ENCODE data around the gene SYNC. TPM values are rescaled to one million over a fixed set of nuclear protein-coding genes. Genes with fewer than 3 reads are reported as not detected.
"Not testable (repeated sequence)": the region's sequence is repeated elsewhere in the genome, so short reads cannot be mapped to it uniquely, and the experiment has no call there.

The SYNC gene
- total RNA-seq, 2 experiments from 2014 or later, result not detected

GRCh38 chr1:32676945-32677344 lies 25.6 kb downstream of the SYNC start:
- H3K9me3 Mint-ChIP-seq, result no peaks in the 10 kb centered on the region
- H3K27ac Mint-ChIP-seq, result no peak overlapping the region
- peaks cover 73% of the 10 kb centered on the region for H3K36me3 Mint-ChIP-seq (ENCODE audit: low read depth)
- DNase-seq, result no peak
- POLR2A ChIA-PET, result no interaction called here
- CTCF ChIA-PET, result interaction anchor here (1.2 kb wide), 1 partner anchor 26 kb away, joined by 3 read pairs; the partner anchor contains the start of gene ZBTB8OS
- no peaks in the 10 kb centered on the region for H3K27me3 Mint-ChIP-seq
- H3K4me3 Mint-ChIP-seq, result no peak overlapping the region
- no peaks in the 10 kb centered on the region for H3K4me1 Mint-ChIP-seq

GRCh38 chr1:32668716-32669115 lies 33.9 kb downstream of the SYNC start:
- POLR2A ChIA-PET, H3K4me1 Mint-ChIP-seq, DNase-seq, H3K9me3 Mint-ChIP-seq, H3K27me3 Mint-ChIP-seq, H3K4me3 Mint-ChIP-seq, H3K27ac Mint-ChIP-seq: not testable (repeated sequence)
- peaks cover 65% of the 10 kb centered on the region for H3K36me3 Mint-ChIP-seq (ENCODE audit: low read depth)
- CTCF ChIA-PET, result interaction anchor here (0.6 kb wide), 1 partner anchor 214 kb away, joined by 3 read pairs; no protein-coding TSS in a partner anchor

- Mint-ChIP-seq H3K9me3 (no peaks in the 10 kb centered on the region), H3K27me3 (no peaks in the 10 kb centered on the region), H3K4me3 (no peak overlapping the region), H3K36me3 (ENCODE audit: low read depth) (peaks cover 56% of the 10 kb centered on the region), H3K27ac (no peak overlapping the region), H3K4me1 (peaks cover 5% of the 10 kb centered on the region)
- DNase-seq, result no peak
- POLR2A ChIA-PET, result no interaction called here
- CTCF ChIA-PET, result no interaction called here
Measured at GRCh38 chr1:32666901-32667566, 35.5 kb downstream of the SYNC start.

- Mint-ChIP-seq H3K27me3 (no peaks in the 10 kb centered on the region), H3K9me3 (no peaks in the 10 kb centered on the region), H3K36me3 (ENCODE audit: low read depth) (peaks cover 57% of the 10 kb centered on the region), H3K27ac (no peak overlapping the region), H3K4me3 (no peak overlapping the region), H3K4me1 (peaks cover 7% of the 10 kb centered on the region)
- POLR2A ChIA-PET, result no interaction called here
- CTCF ChIA-PET, result no interaction called here
- no peak for DNase-seq
Measured at GRCh38 chr1:32665915-32666314, 36.7 kb downstream of the SYNC start.

- no peak overlapping the region for H3K27ac Mint-ChIP-seq
- ChIA-PET POLR2A (no interaction called here), CTCF (no interaction called here)
- no peak for DNase-seq
- no peaks in the 10 kb centered on the region for H3K9me3 Mint-ChIP-seq
- peaks cover 32% of the 10 kb centered on the region for H3K4me1 Mint-ChIP-seq
- H3K27me3 Mint-ChIP-seq, result no peaks in the 10 kb centered on the region
- H3K36me3 Mint-ChIP-seq (ENCODE audit: low read depth), result peaks cover 66% of the 10 kb centered on the region
- H3K4me3 Mint-ChIP-seq, result no peak overlapping the region
Measured at GRCh38 chr1:32659581-32659980, 43.0 kb downstream of the SYNC start.

- Mint-ChIP-seq H3K27me3 (no peaks in the 10 kb centered on the region), H3K27ac (peak overlapping the region; percentile 100), H3K36me3 (ENCODE audit: low read depth) (peaks cover 57% of the 10 kb centered on the region), H3K4me1 (peaks cover 49% of the 10 kb centered on the region), H3K4me3 (peak overlapping the region; percentile 88), H3K9me3 (no peaks in the 10 kb centered on the region)
- ChIA-PET POLR2A (no interaction called here), CTCF (interaction anchor here (0.6 to 1.4 kb wide), 2 partner anchors 11 to 134 kb away, joined by 3 to 4 read pairs; no protein-coding TSS in a partner anchor)
- DNase-seq, result no peak
Measured at GRCh38 chr1:32652244-32652962, 50.2 kb downstream of the SYNC start.

GRCh38 chr1:32651461-32652073 lies 51.0 kb downstream of the SYNC start:
- ChIA-PET CTCF (interaction anchor here (0.7 to 1.6 kb wide), 7 partner anchors 11 to 448 kb away, joined by 3 to 6 read pairs (median 3); no protein-coding TSS in a partner anchor), POLR2A (interaction anchor here (0.6 kb wide), 1 partner anchor 778 kb away, joined by 3 read pairs; no protein-coding TSS in a partner anchor)
- H3K27me3 Mint-ChIP-seq, result no peaks in the 10 kb centered on the region
- peaks cover 53% of the 10 kb centered on the region for H3K36me3 Mint-ChIP-seq (ENCODE audit: low read depth)
- H3K9me3 Mint-ChIP-seq, result no peaks in the 10 kb centered on the region
- peaks cover 48% of the 10 kb centered on the region for H3K4me1 Mint-ChIP-seq
- DNase-seq, result no peak
- H3K27ac Mint-ChIP-seq, result peak overlapping the region; percentile 100
- H3K4me3 Mint-ChIP-seq, result peak overlapping the region; percentile 88

GRCh38 chr1:32650752-32651460 lies 51.7 kb downstream of the SYNC start, which contains the start of gene RBBP4:
Gene RBBP4 (plus strand): TSS chr1:32651208. CDS start chr1:32651307, 99 bp downstream.
- Mint-ChIP-seq H3K4me3 (peak within 1 kb of the TSS; percentile 88), H3K9me3 (no peaks in the 10 kb centered on the region), H3K36me3 (ENCODE audit: low read depth) (peaks cover 51% of the 10 kb centered on the region), H3K27me3 (no peaks in the 10 kb centered on the region), H3K4me1 (peaks cover 48% of the 10 kb centered on the region), H3K27ac (peak within 1 kb of the TSS; percentile 100)
- CTCF ChIA-PET, result interaction anchor here (0.6 to 1.6 kb wide), 10 partner anchors 10 to 448 kb away, joined by 3 to 6 read pairs (median 3); no protein-coding TSS in a partner anchor
- POLR2A ChIA-PET, result interaction anchor here (0.5 to 0.6 kb wide), 4 partner anchors 40 to 778 kb away, joined by 3 to 9 read pairs (median 5); no protein-coding TSS in a partner anchor
- DNase-seq, result peak; percentile 98

GRCh38 chr1:32650248-32650751 lies 52.3 kb downstream of the SYNC start, which contains the start of gene ZBTB8OS:
Gene ZBTB8OS (minus strand): TSS chr1:32650550. CDS start chr1:32650529, 21 bp downstream.
- Mint-ChIP-seq H3K36me3 (ENCODE audit: low read depth) (peaks cover 48% of the 10 kb centered on the region), H3K27ac (peak within 1 kb of the TSS; percentile 100), H3K9me3 (no peaks in the 10 kb centered on the region), H3K27me3 (no peaks in the 10 kb centered on the region), H3K4me3 (peak within 1 kb of the TSS; percentile 88), H3K4me1 (peaks cover 47% of the 10 kb centered on the region)
- peak; percentile 94 for DNase-seq
- ChIA-PET CTCF (interaction anchor here (0.6 to 1.6 kb wide), 8 partner anchors 9 to 449 kb away, joined by 3 to 5 read pairs (median 3); no protein-coding TSS in a partner anchor), POLR2A (interaction anchor here (0.6 kb wide), 1 partner anchor 130 kb away, joined by 9 read pairs; no protein-coding TSS in a partner anchor)

- Mint-ChIP-seq H3K4me1 (peaks cover 31% of the 10 kb centered on the region), H3K27me3 (no peaks in the 10 kb centered on the region), H3K4me3 (peak overlapping the region; percentile 88), H3K27ac (peak overlapping the region; percentile 36), H3K9me3 (no peaks in the 10 kb centered on the region), H3K36me3 (ENCODE audit: low read depth) (peaks cover 26% of the 10 kb centered on the region)
- POLR2A ChIA-PET, result interaction anchor here (0.6 kb wide), 1 partner anchor 8 kb away, joined by 5 read pairs; no protein-coding TSS in a partner anchor
- CTCF ChIA-PET, result interaction anchor here (0.6 to 1.3 kb wide), 3 partner anchors 28 to 227 kb away, joined by 3 to 6 read pairs (median 3); no protein-coding TSS in a partner anchor
- DNase-seq, result no peak
Measured at GRCh38 chr1:32647308-32648134, 55.0 kb downstream of the SYNC start.

GRCh38 chr1:32644426-32644825 lies 58.1 kb downstream of the SYNC start:
- ChIA-PET POLR2A (no interaction called here), CTCF (interaction anchor here (0.6 to 1.1 kb wide), 5 partner anchors 11 to 430 kb away, joined by 3 to 4 read pairs (median 3); no protein-coding TSS in a partner anchor)
- Mint-ChIP-seq H3K4me1 (peaks cover 27% of the 10 kb centered on the region), H3K9me3 (no peaks in the 10 kb centered on the region), H3K27me3 (no peaks in the 10 kb centered on the region), H3K4me3 (no peak overlapping the region), H3K36me3 (ENCODE audit: low read depth) (peaks cover 13% of the 10 kb centered on the region), H3K27ac (no peak overlapping the region)
- DNase-seq, result no peak

Measured in activated CD4-positive, alpha-beta T cell treated with anti-CD3 and anti-CD28 coated beads, Interleukin-2, amount 10 ng/mL, durations not matched to agents 7 days and 5 days (primary cell).